Neural cell (in vitro differentiated cells): ENCODE measurements around the gene OR6N2.

Experiments used
- CTCF ChIP-seq: fragments of 450-650 bp; IDR thresholded peaks from 2 replicates; pipeline ENCODE4 v1.5.1; 2014; ENCODE audit warnings: antibody characterized with exemption, mild to moderate bottlenecking, moderate library complexity; ENCODE audit not compliant: poor library complexity, severe bottlenecking
- EP300 ChIP-seq: fragments of 450-650 bp; conservative IDR thresholded peaks from 2 replicates; pipeline ENCODE4 v1.6.1; 2014; ENCODE audit warnings: antibody characterized with exemption, mild to moderate bottlenecking, moderate library complexity; ENCODE audit not compliant: poor library complexity, severe bottlenecking
- EZH2 ChIP-seq: fragments of 200-600, 300-800 bp; shearing (Covaris generic), sonication (generic); IDR thresholded peaks from 2 replicates; pipeline ENCODE4 v1.6.1; 2014; ENCODE audit warnings: antibody characterized with exemption, low read length, borderline replicate concordance, mild to moderate bottlenecking; ENCODE audit not compliant: insufficient read depth, poor library complexity, severe bottlenecking
- MXI1 ChIP-seq: fragments of 450-650 bp; conservative IDR thresholded peaks from 2 replicates; pipeline ENCODE4 v1.6.1; 2014; ENCODE audit warnings: antibody characterized with exemption, mild to moderate bottlenecking; ENCODE audit not compliant: poor library complexity, severe bottlenecking
- RAD21 ChIP-seq: fragments of 450-650 bp; conservative IDR thresholded peaks from 2 replicates; pipeline ENCODE4 v1.6.1; 2014; ENCODE audit warnings: antibody characterized with exemption, mild to moderate bottlenecking, moderate library complexity
- REST ChIP-seq: IDR thresholded peaks from 2 replicates; pipeline ENCODE4 v1.6.1; 2012; ENCODE audit warnings: borderline replicate concordance
- SMC3 ChIP-seq: fragments of 450-650 bp; conservative IDR thresholded peaks from 2 replicates; pipeline ENCODE4 v1.6.1; 2014; ENCODE audit warnings: antibody characterized with exemption, mild to moderate bottlenecking, moderate library complexity; ENCODE audit not compliant: poor library complexity

GRCh38 chr1:158809256-158809655 lies 28.3 kb upstream of the OR6N2 start:
- TF ChIP-seq MXI1 (no peak), RAD21 (no peak), CTCF (no peak), EZH2 (no peak), REST (no peak), EP300 (no peak), SMC3 (no peak)
